Activated CD8-positive, alpha-beta memory T cell treated with anti-CD3 and anti-CD28 coated beads, Interleukin-2, amount 50 U/mL, for 4 hours (primary cell): ENCODE measurements around the gene KCNK10.

ENCODE experiments used
- DNase-seq: peaks from one replicate; pipeline ENCODE4 v3.0.0-alpha.2; 2020

KCNK10 gene

GRCh38 chr14:88318406-88318805, 4.7 kb downstream of the KCNK10 start:
- DNase-seq = no peak

DNA sequence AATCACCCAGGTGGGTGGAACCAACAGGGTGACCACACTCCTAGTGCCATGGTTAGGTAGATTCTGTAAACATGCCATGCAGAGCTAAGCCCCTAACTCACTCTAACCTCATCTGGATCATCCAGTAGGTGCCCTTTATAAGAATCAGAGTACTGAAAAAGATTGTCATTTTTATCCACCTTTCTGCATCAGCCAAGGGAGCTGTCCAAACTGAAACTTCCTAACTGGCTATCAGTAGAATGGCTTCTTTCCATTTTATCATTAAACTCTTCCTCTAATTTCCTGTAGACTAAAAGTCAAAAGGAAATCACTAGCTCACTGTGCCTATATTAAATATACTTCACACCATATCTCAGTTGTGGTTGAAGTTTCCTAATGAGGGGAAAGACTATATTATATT, 6.5 kb downstream of the KCNK10 start:
- DNase-seq = no peak

DNA sequence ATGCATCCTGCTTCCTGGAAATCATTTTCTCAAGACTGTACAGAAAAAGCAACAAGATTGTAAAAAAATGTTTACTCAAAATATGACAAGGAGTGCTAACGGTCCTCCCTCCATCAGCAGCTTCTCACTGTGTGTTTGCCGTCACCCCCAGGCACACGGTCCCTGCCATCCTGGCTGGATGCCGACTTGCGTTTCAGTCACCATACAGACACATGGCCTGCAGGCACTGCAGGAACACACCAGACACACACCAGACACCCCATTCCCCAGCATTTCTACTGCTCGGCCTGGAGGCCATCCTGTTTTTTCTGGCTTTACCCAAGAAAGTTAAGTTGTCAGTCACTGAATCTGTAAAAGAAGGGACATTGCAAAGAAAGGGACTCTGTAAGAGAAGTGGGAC, 10.8 kb downstream of the KCNK10 start:
- no peak for DNase-seq

GRCh38 chr14:88311780-88312179, 11.3 kb downstream of the KCNK10 start:
- DNase-seq = no peak

GRCh38 chr14:88310449-88310848, 12.6 kb downstream of the KCNK10 start:
- no peak for DNase-seq

- DNase-seq = no peak
Measured at GRCh38 chr14:88310021-88310420, 13.0 kb downstream of the KCNK10 start.

GRCh38 chr14:88305528-88306322, 17.3 kb downstream of the KCNK10 start:
- no peak for DNase-seq

DNA sequence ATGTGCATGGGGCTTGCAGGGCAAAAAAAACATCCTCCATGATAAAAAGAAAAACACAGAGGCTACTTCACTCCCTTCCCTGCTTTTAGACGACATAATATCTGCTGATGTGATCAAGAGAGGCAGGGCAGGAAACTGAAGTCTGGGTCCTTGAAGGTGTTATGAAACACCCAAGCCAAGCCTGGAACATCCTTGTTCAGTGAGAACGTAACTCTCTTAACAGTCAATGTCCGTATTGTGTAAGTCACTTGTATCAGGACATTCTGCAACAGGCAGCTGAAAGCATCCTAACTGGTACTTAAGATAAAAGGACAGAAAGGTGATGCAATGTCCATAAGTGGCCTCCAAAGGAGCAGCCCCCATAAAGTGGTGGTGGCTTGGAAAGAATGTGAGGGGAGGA, 20.0 kb downstream of the KCNK10 start:
- DNase-seq = no peak

DNA sequence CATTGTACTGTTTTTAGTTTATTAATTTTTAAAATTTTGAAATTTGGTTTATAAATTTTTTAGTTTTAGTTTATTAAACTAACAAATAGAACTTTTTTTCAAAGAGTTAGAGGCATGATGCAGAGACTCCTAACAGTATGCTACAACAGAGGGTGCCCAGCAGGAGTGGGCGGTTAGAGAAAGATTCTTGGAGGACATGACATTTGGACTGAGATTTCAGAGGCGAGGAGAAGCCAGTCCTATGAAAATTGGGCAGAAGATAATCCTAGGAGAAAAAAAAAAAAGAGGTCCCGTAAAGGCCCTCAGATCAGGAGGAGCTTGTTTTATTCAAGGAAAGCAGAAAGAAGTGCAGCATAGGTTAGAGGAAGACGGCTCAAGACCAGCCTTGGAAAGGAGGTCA, 21.7 kb downstream of the KCNK10 start:
- no peak for DNase-seq

DNA sequence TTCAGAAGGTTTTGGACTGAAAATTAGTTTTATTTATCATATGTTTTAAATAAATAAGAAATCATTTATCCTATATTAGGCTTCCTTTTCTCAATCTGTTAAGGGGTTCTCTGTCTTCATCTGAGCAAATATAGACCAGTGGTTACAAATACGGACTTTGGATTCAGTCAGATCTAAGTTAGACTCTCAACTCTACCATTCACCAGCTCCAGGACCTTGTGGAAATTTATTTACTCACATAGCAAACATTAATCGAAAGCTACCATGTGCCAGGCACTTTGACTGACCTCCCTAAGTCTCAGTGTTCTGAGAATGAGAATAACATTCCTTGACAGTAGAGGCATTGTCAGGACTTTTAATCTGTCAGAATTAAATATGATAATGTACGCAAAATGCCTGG, 22.3 kb downstream of the KCNK10 start:
- no peak for DNase-seq

DNA sequence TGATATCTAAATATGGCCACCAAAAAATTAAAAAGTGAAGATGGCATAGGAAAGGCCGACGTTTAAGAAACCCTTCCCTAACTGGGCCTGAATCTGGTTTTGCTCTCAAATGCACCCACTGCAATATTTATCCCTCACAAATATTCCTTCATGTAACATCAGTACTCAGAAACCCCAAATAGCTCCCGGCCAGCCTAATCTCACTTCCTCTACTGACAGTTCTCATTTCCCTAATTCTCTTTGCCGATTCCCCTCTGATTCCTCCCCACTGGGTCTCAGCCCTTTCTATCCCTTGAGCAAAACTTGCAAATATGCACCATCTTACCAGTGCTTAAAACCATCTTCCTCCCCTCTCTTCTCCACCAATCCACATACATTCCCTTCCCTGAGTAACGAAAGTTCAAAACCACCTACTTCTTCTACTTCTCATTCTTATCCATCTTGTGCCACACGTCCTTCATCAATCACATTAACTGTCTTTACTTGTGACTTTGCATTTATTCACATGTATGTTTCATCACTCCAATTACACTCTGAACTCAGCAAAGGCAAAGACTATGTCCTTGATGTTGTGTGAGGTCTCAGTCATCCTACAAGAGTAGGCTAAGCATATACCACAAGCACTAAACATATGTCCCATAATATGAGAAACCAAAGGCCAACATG, 23.1 kb downstream of the KCNK10 start:
- no peak for DNase-seq

DNA sequence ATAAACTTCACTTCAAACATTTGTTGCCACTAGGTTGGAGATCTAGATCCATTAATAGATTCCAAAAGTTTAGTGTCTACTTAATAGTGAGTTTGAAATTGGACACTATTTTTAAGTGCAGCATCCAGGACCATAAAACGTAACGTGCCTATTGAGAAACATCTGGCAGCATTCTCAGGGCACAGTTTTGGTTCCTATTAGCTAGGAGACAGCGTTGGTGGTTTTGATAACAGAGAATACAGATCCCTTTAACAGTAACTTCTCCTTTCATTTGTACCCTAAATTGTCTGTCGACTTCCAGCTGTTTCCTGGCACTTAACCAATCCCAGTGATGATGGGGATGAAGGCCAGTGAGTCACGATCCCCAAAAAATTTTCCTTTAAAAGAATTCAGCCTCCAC, 25.8 kb downstream of the KCNK10 start:
- no peak for DNase-seq

DNA sequence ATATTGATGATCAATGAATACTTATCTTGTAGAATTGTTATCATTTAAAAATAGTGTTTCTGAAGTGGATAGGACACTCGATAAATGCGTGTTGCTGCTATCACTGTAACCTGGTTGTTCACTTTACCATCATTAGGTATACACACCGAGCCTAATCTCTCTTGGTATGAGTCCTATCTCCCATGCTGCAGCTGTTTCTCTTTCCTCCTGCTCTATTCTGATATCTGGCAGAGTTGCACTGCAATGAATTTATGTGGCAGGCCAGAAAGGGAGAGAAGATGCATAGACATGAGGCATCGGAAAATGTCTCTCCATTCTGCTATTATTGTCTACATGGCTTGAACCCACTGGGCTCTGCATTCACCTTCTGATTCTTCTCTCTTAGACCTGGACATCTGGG, 26.7 kb downstream of the KCNK10 start:
- no peak for DNase-seq

DNA sequence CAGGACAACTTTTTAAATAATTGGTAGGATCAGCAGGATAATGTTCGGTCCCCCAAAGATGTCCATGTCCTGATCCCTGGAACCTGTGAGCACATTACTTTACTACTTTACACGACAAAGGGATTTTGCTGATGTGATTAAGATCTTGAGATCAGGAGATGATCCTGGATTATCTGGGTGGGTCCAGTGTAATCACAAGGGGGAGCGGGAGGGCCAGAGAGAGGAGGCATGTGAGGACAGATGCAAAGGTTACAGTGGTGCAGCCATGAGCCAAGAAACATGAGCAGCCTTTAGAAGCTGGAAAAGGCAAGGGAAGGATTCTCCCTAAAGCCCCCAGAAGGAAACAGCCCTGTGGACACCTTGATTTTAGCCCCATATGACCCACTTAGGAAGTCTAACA, 33.1 kb downstream of the KCNK10 start:
- no peak for DNase-seq

- no peak for DNase-seq
Measured at GRCh38 chr14:88289234-88289633, 33.8 kb downstream of the KCNK10 start.

GRCh38 chr14:88286309-88286708, 36.8 kb downstream of the KCNK10 start:
- no peak for DNase-seq

- no peak for DNase-seq
Measured at GRCh38 chr14:88281447-88281846, 41.6 kb downstream of the KCNK10 start.

- DNase-seq = no peak
Measured at GRCh38 chr14:88276923-88277596, 46.0 kb downstream of the KCNK10 start.

- no peak for DNase-seq
Measured at GRCh38 chr14:88272390-88273269, 50.4 kb downstream of the KCNK10 start.

DNA sequence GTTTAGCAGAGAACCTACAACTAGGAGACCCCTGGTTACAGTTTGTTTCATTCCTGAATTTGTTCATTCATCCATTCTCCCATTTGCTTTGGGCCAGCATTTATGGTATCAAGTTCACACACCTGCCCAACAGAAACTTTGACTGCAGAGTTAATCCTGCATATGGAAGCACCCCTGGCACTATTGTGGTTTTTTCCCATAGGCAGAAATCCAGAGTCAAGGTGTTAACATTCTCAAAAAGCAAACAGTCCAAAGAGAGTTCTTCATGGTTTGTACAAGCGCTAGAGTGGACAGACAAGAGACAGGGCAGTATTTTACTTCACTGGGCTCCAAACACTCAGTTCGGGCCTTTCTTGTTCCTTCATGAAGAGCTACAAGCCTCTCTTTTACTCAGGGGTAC, 51.9 kb downstream of the KCNK10 start:
- DNase-seq = no peak

- DNase-seq = no peak
Measured at GRCh38 chr14:88270776-88271175, 52.3 kb downstream of the KCNK10 start.

DNA sequence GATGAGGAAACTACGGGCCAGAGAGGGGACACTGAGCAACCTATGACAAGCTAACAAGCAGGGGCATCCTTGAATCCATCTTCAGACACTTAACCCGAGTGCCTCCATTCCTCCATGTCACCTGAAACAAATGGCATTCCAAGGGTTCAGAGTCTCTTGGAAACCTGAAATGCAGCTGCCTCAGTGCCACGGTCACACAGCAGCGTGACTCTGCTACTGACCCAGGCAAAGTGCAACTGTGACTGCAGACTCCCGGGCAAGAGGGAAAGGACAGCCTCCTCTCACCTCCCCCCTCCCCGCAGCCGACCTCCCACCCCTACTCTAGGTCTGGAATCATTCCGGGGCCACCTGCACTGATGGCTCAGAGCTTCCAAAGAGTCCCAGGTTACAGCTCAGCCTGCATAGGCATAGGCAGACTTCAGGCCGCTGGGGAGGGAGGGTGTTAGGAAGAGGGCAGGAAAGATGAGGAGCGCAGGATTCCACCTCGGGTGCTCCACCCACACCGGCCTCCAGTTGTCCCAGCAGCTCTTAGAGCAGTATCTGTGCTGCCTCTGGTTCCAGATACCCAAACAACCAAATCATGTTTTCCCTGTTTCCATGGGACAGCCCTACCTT, 53.2 kb downstream of the KCNK10 start:
- no peak for DNase-seq

GRCh38 chr14:88266474-88266873, 56.6 kb downstream of the KCNK10 start:
- no peak for DNase-seq
